ENCODE measurements around the gene INTS13.

GRCh38 chr12:26871985-26872384 lies 65.8 kb downstream of the INTS13 start:
- TF ChIP-seq, protein P1, sequence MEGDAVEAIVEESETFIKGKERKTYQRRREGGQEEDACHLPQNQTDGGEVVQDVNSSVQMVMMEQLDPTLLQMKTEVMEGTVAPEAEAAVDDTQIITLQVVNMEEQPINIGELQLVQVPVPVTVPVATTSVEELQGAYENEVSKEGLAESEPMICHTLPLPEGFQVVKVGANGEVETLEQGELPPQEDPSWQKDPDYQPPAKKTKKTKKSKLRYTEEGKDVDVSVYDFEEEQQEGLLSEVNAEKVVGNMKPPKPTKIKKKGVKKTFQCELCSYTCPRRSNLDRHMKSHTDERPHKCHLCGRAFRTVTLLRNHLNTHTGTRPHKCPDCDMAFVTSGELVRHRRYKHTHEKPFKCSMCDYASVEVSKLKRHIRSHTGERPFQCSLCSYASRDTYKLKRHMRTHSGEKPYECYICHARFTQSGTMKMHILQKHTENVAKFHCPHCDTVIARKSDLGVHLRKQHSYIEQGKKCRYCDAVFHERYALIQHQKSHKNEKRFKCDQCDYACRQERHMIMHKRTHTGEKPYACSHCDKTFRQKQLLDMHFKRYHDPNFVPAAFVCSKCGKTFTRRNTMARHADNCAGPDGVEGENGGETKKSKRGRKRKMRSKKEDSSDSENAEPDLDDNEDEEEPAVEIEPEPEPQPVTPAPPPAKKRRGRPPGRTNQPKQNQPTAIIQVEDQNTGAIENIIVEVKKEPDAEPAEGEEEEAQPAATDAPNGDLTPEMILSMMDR (IDR thresholded peaks at IDR 0.05), result no peak
- TF ChIP-seq POLR2A (IDR thresholded peaks at IDR 0.05), result no peak
